HL-60 (cell line): ENCODE measurements around the gene TXNDC17.

Source experiments
- DNase-seq, 2 experiments: peaks; one replicate each; pipeline ENCODE4 v3.0.0-alpha.2; 2010 to 2020; ENCODE audit warnings: low read depth in 1 of 2, low spot score in 1 of 2
- H3K27ac ChIP-seq: fragments of 250-450 bp; sonication (Bioruptor Pico); replicated peaks from 2 replicates; pipeline ENCODE4 v1.5.1; 2020; ENCODE audit warnings: mild to moderate bottlenecking, moderate library complexity
- H3K27me3 ChIP-seq: fragments of 250-450 bp; sonication (Bioruptor Pico); 2 replicates; pipeline ENCODE4 v1.5.1; 2021; ENCODE audit warnings: mild to moderate bottlenecking, moderate library complexity; ENCODE audit not compliant: insufficient read depth, poor library complexity, severe bottlenecking
- H3K4me3 ChIP-seq: replicated peaks from 2 replicates; pipeline ENCODE4 v1.5.1; 2011; ENCODE audit warnings: mild to moderate bottlenecking, control low read depth, low read length; ENCODE audit not compliant: insufficient read depth
- CTCF ChIP-seq: IDR thresholded peaks from one replicate; pipeline ENCODE4 v1.5.1; 2011; ENCODE audit warnings: low read length, control low read depth, inconsistent platforms; ENCODE audit not compliant: insufficient read depth
- GABPA ChIP-seq: IDR thresholded peaks from 2 replicates; pipeline ENCODE4 v1.6.1; 2012; ENCODE audit warnings: low read depth
- POLR2AphosphoS5 ChIP-seq: IDR thresholded peaks from 2 replicates; pipeline ENCODE4 v1.6.1; 2012; ENCODE audit warnings: low read depth
- SPI1 ChIP-seq: IDR thresholded peaks from 2 replicates; pipeline ENCODE4 v1.6.1; 2012; ENCODE audit warnings: low read depth, mild to moderate bottlenecking, borderline replicate concordance
- TF ChIP-seq, protein P1 (sequence below): IDR thresholded peaks from 2 replicates; pipeline ENCODE4 v1.6.1; 2012; ENCODE audit warnings: low read depth; ENCODE audit not compliant: insufficient replicate concordance

The TXNDC17 gene

GRCh38 chr17:6636105-6636504 lies 4.8 kb upstream of the TXNDC17 start:
- Histone ChIP-seq H3K27ac (no peak overlapping the region), H3K4me3 (no peak overlapping the region), H3K27me3 (no peaks in the 10 kb centered on the region)
- no peak for TF ChIP-seq SPI1
- no peak for TF ChIP-seq CTCF
- no peak for TF ChIP-seq GABPA
- TF ChIP-seq, protein P1, sequence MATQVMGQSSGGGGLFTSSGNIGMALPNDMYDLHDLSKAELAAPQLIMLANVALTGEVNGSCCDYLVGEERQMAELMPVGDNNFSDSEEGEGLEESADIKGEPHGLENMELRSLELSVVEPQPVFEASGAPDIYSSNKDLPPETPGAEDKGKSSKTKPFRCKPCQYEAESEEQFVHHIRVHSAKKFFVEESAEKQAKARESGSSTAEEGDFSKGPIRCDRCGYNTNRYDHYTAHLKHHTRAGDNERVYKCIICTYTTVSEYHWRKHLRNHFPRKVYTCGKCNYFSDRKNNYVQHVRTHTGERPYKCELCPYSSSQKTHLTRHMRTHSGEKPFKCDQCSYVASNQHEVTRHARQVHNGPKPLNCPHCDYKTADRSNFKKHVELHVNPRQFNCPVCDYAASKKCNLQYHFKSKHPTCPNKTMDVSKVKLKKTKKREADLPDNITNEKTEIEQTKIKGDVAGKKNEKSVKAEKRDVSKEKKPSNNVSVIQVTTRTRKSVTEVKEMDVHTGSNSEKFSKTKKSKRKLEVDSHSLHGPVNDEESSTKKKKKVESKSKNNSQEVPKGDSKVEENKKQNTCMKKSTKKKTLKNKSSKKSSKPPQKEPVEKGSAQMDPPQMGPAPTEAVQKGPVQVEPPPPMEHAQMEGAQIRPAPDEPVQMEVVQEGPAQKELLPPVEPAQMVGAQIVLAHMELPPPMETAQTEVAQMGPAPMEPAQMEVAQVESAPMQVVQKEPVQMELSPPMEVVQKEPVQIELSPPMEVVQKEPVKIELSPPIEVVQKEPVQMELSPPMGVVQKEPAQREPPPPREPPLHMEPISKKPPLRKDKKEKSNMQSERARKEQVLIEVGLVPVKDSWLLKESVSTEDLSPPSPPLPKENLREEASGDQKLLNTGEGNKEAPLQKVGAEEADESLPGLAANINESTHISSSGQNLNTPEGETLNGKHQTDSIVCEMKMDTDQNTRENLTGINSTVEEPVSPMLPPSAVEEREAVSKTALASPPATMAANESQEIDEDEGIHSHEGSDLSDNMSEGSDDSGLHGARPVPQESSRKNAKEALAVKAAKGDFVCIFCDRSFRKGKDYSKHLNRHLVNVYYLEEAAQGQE: no peak
- no peak for TF ChIP-seq POLR2AphosphoS5
- no peak for DNase-seq

GRCh38 chr17:6636616-6637457 lies 4.0 kb upstream of the TXNDC17 start:
- DNase-seq: no peak
- no peak overlapping the region for H3K4me3 ChIP-seq
- H3K27me3 ChIP-seq: no peaks in the 10 kb centered on the region
- TF ChIP-seq, protein P1: peak; percentile 75
- TF ChIP-seq POLR2AphosphoS5 (no peak), SPI1 (no peak), GABPA (no peak), CTCF (no peak)
- no peak overlapping the region for H3K27ac ChIP-seq

DNA sequence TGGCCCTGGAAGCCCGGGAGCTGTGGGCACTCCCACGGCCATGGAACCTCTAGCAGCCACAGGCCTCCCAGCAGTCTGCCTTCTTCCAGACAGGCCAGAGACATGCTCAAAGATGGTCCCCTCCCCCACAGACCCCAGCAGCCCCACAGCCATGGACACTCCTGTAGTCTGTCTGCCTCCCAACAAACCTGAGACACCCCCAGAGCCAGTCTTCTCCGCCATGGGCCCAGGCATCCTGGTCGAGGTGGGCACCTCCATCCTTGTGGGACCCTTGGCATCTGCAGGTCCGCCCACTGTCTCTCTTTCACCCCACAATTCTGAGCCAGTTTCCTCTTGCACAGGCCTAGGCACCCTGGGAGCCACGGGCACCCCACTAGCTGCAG lies 3.4 kb upstream of the TXNDC17 start:
- Histone ChIP-seq H3K4me3 (no peak overlapping the region), H3K27ac (no peak overlapping the region), H3K27me3 (no peaks in the 10 kb centered on the region)
- TF ChIP-seq POLR2AphosphoS5: no peak
- TF ChIP-seq GABPA: no peak
- no peak for TF ChIP-seq SPI1
- TF ChIP-seq CTCF: no peak
- no peak for DNase-seq
